ENCODE measurements around the gene CLPTM1L. TPM values are rescaled to one million over a fixed set of nuclear protein-coding genes. Genes with fewer than 3 reads are reported as not detected.

Gene CLPTM1L
- total and polyA plus RNA-seq, 10 donors: 39.7 to 118 (median 94.9) TPM

DNA sequence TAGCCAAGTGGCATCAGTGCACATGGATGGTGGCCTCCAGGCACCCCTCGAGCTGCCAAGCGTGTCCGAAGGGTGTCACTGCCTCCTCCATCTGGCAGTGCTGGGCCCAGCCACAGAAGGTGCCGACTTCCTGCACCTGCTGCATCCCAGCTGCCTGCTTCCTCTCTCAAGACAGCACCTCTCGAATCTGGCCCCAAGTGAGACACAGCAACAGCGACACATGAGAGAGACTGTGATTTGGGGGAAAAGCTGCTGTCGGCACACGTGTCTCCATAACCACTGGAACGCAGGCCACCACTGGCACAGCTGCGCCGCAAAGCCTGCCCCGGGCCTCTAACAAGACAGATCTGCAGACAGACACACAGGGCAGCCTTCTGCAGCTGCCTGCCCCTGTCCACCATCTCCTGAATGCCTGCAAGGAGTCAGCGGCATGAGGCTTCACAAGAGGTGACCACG is 8.8 kb downstream of the CLPTM1L start:
- peak; percentile 49 to 69 (median 59) for TF ChIP-seq POLR2AphosphoS5 (IDR thresholded peaks at IDR 0.05)
- TF ChIP-seq, protein P1, sequence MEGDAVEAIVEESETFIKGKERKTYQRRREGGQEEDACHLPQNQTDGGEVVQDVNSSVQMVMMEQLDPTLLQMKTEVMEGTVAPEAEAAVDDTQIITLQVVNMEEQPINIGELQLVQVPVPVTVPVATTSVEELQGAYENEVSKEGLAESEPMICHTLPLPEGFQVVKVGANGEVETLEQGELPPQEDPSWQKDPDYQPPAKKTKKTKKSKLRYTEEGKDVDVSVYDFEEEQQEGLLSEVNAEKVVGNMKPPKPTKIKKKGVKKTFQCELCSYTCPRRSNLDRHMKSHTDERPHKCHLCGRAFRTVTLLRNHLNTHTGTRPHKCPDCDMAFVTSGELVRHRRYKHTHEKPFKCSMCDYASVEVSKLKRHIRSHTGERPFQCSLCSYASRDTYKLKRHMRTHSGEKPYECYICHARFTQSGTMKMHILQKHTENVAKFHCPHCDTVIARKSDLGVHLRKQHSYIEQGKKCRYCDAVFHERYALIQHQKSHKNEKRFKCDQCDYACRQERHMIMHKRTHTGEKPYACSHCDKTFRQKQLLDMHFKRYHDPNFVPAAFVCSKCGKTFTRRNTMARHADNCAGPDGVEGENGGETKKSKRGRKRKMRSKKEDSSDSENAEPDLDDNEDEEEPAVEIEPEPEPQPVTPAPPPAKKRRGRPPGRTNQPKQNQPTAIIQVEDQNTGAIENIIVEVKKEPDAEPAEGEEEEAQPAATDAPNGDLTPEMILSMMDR (IDR thresholded peaks at IDR 0.05 in 8 of 11, conservative IDR thresholded peaks at IDR 0.05 in 3 of 11): no peak
- no peaks in the 10 kb centered on the region for H3K27me3 ChIP-seq (replicated peaks in 1 of 7)
- no peak overlapping the region for H3K27ac ChIP-seq
- H3K36me3 ChIP-seq: peaks cover 8 to 100% (median 87%) of the 10 kb centered on the region in 6 donors
- DNase-seq: no peak
- WGBS, 5 donors: 74 to 86% (median 85%) methylated on average over 9 to 14 of the region's 14 CpGs
- no peaks in the 10 kb centered on the region for H3K9me3 ChIP-seq
- intact Hi-C loops (cut with DNase I; ENCODE audit: low total_unique reads): no loop called here
- H3K4me3 ChIP-seq: no peak overlapping the region
- H3K4me1 ChIP-seq: peaks cover 0 to 26% (median 0%) of the 10 kb centered on the region in 6 donors

DNA sequence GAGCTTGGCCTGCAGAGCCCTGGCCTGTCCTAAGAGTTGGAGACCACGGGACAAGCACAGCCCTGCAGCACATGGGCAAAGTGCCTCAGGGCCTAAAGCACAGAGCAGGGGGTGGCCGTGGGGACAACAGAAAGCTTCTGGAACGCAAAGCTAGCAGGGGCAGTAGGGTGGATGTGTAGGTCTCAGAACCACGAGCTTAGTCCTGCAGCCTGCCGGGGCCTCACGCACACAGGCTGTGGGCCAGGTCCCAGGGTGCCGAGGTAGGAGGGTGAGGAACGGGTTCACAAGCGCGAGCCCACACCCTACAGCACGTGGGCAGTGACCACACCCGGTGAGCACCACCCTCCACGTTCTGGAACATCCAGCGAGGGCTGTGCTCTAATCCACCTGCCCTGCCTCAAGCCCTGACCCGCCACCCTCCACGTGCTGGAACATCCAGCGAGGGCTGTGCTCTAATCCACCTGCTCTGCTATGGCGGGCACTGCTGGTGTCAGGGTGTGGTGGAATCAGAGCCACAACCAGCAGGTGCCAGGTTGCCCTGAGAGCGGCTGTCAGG is 9.3 kb downstream of the CLPTM1L start:
- Histone ChIP-seq H3K27ac (no peak overlapping the region), H3K9me3 (no peaks in the 10 kb centered on the region), H3K4me1 (peaks cover 0 to 26% (median 0%) of the 10 kb centered on the region in 6 donors), H3K36me3 (peaks cover 7 to 100% (median 87%) of the 10 kb centered on the region in 6 donors), H3K4me3 (no peak overlapping the region), H3K27me3 (replicated peaks in 1 of 7) (no peaks in the 10 kb centered on the region)
- DNase-seq: peak; percentile 81
- 72 to 94% (median 91%) methylated on average over 10 to 19 of the region's 19 CpGs for WGBS, 5 donors
- TF ChIP-seq POLR2A (IDR thresholded peaks at IDR 0.05) (no peak), POLR2AphosphoS5 (IDR thresholded peaks at IDR 0.05) (no peak)
- TF ChIP-seq, protein P1 (IDR thresholded peaks at IDR 0.05 in 8 of 11, conservative IDR thresholded peaks at IDR 0.05 in 3 of 11): no peak
- intact Hi-C loops (cut with DNase I; ENCODE audit: low total_unique reads): no loop called here

DNA sequence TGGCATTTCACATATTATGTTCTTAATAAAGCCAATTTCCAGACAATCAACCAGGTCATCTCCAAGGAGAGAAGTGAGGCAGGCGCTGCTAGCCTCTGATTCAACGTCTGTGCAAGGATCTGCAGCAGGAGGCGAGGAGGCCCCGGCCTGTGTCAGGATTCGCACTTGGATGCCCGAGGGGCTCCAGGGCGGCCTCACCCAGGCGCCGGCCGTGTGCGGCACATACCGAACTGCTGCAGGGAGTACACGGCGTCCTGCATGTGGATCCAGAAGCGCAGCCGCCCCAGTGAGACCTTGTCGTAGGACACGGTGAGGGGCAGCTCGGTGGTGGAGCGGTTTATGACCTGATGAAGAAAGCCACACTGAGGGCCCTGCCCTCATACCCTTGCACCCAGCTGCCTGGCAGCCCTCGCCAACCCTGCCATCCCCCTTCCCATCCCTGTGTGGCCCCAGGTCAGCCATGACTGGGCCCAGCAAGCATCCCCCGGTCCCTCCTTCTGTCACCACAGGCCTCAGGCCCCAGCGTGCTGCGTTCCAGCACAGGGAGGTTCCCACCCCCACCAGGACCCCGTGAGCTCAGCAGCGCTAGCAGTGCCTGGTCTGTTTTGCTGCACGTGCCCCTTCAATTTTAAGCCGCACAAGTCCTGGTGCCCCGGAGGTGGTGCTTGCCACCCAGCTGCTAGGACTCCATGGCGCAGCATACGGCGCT is 9.9 kb downstream of the CLPTM1L start:
- WGBS, 5 donors: 94 to 98% (median 96%) methylated on average over 17 to 32 of the region's 32 CpGs

More for the DNA sequence above, 9.9 kb downstream of the CLPTM1L start:
- TF ChIP-seq POLR2A (IDR thresholded peaks at IDR 0.05): no peak
- TF ChIP-seq POLR2AphosphoS5 (IDR thresholded peaks at IDR 0.05): no peak
- TF ChIP-seq, protein P1 (IDR thresholded peaks at IDR 0.05 in 8 of 11, conservative IDR thresholded peaks at IDR 0.05 in 3 of 11): no peak
- no peak overlapping the region for H3K4me3 ChIP-seq
- H3K9me3 ChIP-seq: no peaks in the 10 kb centered on the region
- intact Hi-C loops (cut with DNase I; ENCODE audit: low total_unique reads): no loop called here
- peak; percentile 64 for DNase-seq
- peaks cover 0 to 20% (median 0%) of the 10 kb centered on the region in 6 donors for H3K4me1 ChIP-seq
- no peak overlapping the region for H3K27ac ChIP-seq
- H3K27me3 ChIP-seq (replicated peaks in 1 of 7): no peaks in the 10 kb centered on the region
- peaks cover 7 to 100% (median 87%) of the 10 kb centered on the region in 6 donors for H3K36me3 ChIP-seq
